ENCODE results near the gene NIT1. TPM values are rescaled to one million over a fixed set of nuclear protein-coding genes. Genes with fewer than 3 reads are reported as not detected.
A peak's percentile ranks its signal among the peaks of the same experiment; 100 is the strongest.

Gene NIT1
- total and polyA plus RNA-seq, 2 of the 13 experiments (the other 11 are each of a cell fraction or from before 2014, with no cell fraction given): 22.7 to 31.0 TPM

DNA sequence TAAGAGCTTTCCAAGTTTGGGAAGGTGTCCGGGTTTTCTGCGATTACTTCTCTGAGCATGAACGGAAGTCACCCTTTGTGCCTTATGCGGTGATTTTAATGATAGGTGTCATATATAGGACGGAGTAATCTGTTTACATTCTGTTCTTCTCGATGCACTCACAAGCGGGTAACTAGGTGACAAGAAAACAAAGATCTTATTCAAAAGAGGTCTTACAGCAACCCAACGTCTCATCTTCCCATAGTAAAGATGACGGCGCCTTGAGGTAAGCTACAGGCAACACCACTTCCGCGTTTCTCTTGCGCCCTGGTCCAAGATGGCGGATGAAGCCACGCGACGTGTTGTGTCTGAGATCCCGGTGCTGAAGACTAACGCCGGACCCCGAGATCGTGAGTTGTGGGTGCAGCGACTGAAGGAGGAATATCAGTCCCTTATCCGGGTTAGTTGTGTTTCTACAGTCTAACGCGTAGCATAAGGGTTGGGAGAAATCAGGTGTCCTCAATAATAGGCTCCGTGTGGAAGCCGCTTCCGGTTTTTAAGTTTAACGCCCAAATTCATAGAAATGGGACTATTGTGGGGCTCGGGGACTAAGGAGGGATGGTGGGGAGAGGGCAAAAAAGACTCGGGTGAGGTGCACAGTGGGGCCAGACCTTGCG, 35.9 kb downstream of the NIT1 start, which contains the start of gene UFC1 (continued):
- TF ChIP-seq CREM (IDR thresholded peaks at IDR 0.05): peak; percentile 82; the same call in 1 of the 2 replicates
- no peak for TF ChIP-seq CREM (CRISPR knock-in tag; IDR thresholded peaks at IDR 0.05)
- TF ChIP-seq KAT8 (CRISPR knock-in tag; IDR thresholded peaks at IDR 0.05): peak; percentile 95
- no peak for TF ChIP-seq RAD51 (IDR thresholded peaks at IDR 0.05; ENCODE audit: borderline replicate concordance)
- TF ChIP-seq ZNF264 (CRISPR knock-in tag; IDR thresholded peaks at IDR 0.05): no peak
- TF ChIP-seq, protein P1, sequence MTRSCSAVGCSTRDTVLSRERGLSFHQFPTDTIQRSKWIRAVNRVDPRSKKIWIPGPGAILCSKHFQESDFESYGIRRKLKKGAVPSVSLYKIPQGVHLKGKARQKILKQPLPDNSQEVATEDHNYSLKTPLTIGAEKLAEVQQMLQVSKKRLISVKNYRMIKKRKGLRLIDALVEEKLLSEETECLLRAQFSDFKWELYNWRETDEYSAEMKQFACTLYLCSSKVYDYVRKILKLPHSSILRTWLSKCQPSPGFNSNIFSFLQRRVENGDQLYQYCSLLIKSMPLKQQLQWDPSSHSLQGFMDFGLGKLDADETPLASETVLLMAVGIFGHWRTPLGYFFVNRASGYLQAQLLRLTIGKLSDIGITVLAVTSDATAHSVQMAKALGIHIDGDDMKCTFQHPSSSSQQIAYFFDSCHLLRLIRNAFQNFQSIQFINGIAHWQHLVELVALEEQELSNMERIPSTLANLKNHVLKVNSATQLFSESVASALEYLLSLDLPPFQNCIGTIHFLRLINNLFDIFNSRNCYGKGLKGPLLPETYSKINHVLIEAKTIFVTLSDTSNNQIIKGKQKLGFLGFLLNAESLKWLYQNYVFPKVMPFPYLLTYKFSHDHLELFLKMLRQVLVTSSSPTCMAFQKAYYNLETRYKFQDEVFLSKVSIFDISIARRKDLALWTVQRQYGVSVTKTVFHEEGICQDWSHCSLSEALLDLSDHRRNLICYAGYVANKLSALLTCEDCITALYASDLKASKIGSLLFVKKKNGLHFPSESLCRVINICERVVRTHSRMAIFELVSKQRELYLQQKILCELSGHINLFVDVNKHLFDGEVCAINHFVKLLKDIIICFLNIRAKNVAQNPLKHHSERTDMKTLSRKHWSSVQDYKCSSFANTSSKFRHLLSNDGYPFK (CRISPR knock-in tag; IDR thresholded peaks at IDR 0.05; ENCODE audit: borderline replicate concordance): peak; percentile 87; the same call in 1 of the 2 replicates
- no peak for TF ChIP-seq ZNF24 (IDR thresholded peaks at IDR 0.05)
- no peak; the same call in 1 of the 2 replicates for TF ChIP-seq SP5 (CRISPR knock-in tag; IDR thresholded peaks at IDR 0.05; ENCODE audit: borderline replicate concordance, low read depth)
- TF ChIP-seq ZMAT5 (CRISPR knock-in tag; IDR thresholded peaks at IDR 0.05; ENCODE audit: borderline replicate concordance, low read depth): no peak
- no peak for TF ChIP-seq ZNF672 (CRISPR knock-in tag; IDR thresholded peaks at IDR 0.05)
- TF ChIP-seq, protein P2, sequence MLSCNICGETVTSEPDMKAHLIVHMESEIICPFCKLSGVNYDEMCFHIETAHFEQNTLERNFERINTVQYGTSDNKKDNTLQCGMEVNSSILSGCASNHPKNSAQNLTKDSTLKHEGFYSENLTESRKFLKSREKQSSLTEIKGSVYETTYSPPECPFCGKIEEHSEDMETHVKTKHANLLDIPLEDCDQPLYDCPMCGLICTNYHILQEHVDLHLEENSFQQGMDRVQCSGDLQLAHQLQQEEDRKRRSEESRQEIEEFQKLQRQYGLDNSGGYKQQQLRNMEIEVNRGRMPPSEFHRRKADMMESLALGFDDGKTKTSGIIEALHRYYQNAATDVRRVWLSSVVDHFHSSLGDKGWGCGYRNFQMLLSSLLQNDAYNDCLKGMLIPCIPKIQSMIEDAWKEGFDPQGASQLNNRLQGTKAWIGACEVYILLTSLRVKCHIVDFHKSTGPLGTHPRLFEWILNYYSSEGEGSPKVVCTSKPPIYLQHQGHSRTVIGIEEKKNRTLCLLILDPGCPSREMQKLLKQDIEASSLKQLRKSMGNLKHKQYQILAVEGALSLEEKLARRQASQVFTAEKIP (CRISPR knock-in tag; IDR thresholded peaks at IDR 0.05; ENCODE audit: borderline replicate concordance): no peak
- TF ChIP-seq REL (CRISPR knock-in tag; conservative IDR thresholded peaks at IDR 0.05): no peak
- TF ChIP-seq MIER3 (CRISPR knock-in tag; IDR thresholded peaks at IDR 0.05; ENCODE audit: borderline replicate concordance): peak; percentile 84; the same call in 1 of the 2 replicates
- no peak for TF ChIP-seq EZH2 (conservative IDR thresholded peaks at IDR 0.05; ENCODE audit: low read depth, low read length)
- no peak for TF ChIP-seq RFX1 (IDR thresholded peaks at IDR 0.05)
- no peak for TF ChIP-seq CEBPB (IDR thresholded peaks at IDR 0.05; ENCODE audit: borderline replicate concordance, low read depth, low read length)
- no peak for TF ChIP-seq ZNF432 (CRISPR knock-in tag; IDR thresholded peaks at IDR 0.05; ENCODE audit: borderline replicate concordance)
- TF ChIP-seq, protein P3, sequence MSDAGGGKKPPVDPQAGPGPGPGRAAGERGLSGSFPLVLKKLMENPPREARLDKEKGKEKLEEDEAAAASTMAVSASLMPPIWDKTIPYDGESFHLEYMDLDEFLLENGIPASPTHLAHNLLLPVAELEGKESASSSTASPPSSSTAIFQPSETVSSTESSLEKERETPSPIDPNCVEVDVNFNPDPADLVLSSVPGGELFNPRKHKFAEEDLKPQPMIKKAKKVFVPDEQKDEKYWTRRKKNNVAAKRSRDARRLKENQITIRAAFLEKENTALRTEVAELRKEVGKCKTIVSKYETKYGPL (CRISPR knock-in tag; IDR thresholded peaks at IDR 0.05): no peak
- no peak for TF ChIP-seq PAXIP1 (CRISPR knock-in tag; conservative IDR thresholded peaks at IDR 0.05)
- peak; percentile 50; the same call in 1 of the 2 replicates for TF ChIP-seq TFE3 (CRISPR knock-in tag; IDR thresholded peaks at IDR 0.05)
